HG03039 (cell line): ENCODE data around the gene ZNHIT3.

Experiments
- ATAC-seq: cut with Tn5 transposase; IDR thresholded peaks from one replicate; pipeline ENCODE4 v1.9.1; 2021; ENCODE audit warnings: mild to moderate bottlenecking, moderate library complexity; ENCODE audit not compliant: unreplicated experiment

The ZNHIT3 gene

GRCh38 chr17:36545077-36545464, 58.6 kb downstream of the ZNHIT3 start:
- no peak for ATAC-seq
